ENCODE measurements around the gene TMEM108.
A peak's percentile ranks its signal among the peaks of the same experiment; 100 is the strongest.

- TF ChIP-seq, protein P1, sequence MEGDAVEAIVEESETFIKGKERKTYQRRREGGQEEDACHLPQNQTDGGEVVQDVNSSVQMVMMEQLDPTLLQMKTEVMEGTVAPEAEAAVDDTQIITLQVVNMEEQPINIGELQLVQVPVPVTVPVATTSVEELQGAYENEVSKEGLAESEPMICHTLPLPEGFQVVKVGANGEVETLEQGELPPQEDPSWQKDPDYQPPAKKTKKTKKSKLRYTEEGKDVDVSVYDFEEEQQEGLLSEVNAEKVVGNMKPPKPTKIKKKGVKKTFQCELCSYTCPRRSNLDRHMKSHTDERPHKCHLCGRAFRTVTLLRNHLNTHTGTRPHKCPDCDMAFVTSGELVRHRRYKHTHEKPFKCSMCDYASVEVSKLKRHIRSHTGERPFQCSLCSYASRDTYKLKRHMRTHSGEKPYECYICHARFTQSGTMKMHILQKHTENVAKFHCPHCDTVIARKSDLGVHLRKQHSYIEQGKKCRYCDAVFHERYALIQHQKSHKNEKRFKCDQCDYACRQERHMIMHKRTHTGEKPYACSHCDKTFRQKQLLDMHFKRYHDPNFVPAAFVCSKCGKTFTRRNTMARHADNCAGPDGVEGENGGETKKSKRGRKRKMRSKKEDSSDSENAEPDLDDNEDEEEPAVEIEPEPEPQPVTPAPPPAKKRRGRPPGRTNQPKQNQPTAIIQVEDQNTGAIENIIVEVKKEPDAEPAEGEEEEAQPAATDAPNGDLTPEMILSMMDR (IDR thresholded peaks at IDR 0.05; ENCODE audit: low read depth, low read length, poor library complexity, severe bottlenecking) = peak; percentile 32
- no peak for TF ChIP-seq EZH2phosphoT487 (IDR thresholded peaks at IDR 0.05; ENCODE audit: borderline replicate concordance, low read length)
Measured at GRCh38 chr3:133274477-133274876, 236.3 kb downstream of the TMEM108 start.
